Right lobe of liver (tissue), 4 donors: ENCODE results near the gene RGS10.

ENCODE experiments used
- CTCF ChIP-seq, 4 donors: fragments of 200-600 bp in 3 of 4; fragments of 450-650 bp in 1 of 4; IDR thresholded peaks; one replicate each; pipeline versions ENCODE4 v1.5.1 to v1.8.0; 2016 to 2022; ENCODE audit warnings: antibody characterized with exemption in 4 of 4, mild to moderate bottlenecking in 2 of 4
- POLR2A ChIP-seq: fragments of 450-650 bp; IDR thresholded peaks from one replicate; pipeline ENCODE4 v1.6.1; 2017; ENCODE audit warnings: antibody characterized with exemption, mild to moderate bottlenecking
- donor health status: DM: no; HTN: no; CAD: no.
- donor health status: DM: no; HTN: no; CAD: no.
- donor health status: DM: no; HTN: yes; CAD: no.

- TF ChIP-seq CTCF (IDR thresholded peaks at IDR 0.05) (no peak), POLR2A (no peak)
Measured at GRCh38 chr10:119521443-119522204, 20.9 kb downstream of the RGS10 start.
